WTC11 (cell line): ENCODE measurements around the gene TBC1D22A. TPM values are rescaled to one million over a fixed set of nuclear protein-coding genes. Genes with fewer than 3 reads are reported as not detected.

Experiments
- ATAC-seq: fragments of 200-7000 bp; cut with Tn5 transposase; 2 replicates; pipeline ENCODE4 v1.10.0; 2021; ENCODE audit warnings: mild to moderate bottlenecking, moderate library complexity
- CTCF ChIA-PET: fragments of 300-600 bp; sonication (Branson Sonifier 250); formaldehyde crosslinking; loops from one replicate; lab custom pipeline; 2021; ENCODE audit warnings: antibody characterized with exemption; lab: Charles Lee
- POLR2A ChIA-PET: fragments of 350-600 bp; sonication (Branson Sonifier 250); formaldehyde crosslinking; loops from one replicate; lab custom pipeline; 2021; ENCODE audit warnings: antibody characterized with exemption; lab: Charles Lee
- DNase-seq: peaks from one replicate; pipeline ENCODE4 v3.0.0; 2021; ENCODE audit warnings: low spot score
- H3K27ac Mint-ChIP-seq: 2 replicates; pipeline ENCODE4 v1.8.0; 2021; ENCODE audit warnings: mixed read lengths
- H3K27me3 Mint-ChIP-seq: 2 replicates; pipeline ENCODE4 v1.8.0; 2021; ENCODE audit warnings: low read depth, mild to moderate bottlenecking, moderate library complexity, mixed read lengths
- H3K36me3 Mint-ChIP-seq: 2 replicates; pipeline ENCODE4 v1.8.0; 2021; ENCODE audit warnings: mixed read lengths
- H3K4me1 Mint-ChIP-seq: 2 replicates; pipeline ENCODE4 v1.8.0; 2022; ENCODE audit warnings: mixed read lengths
- H3K4me3 Mint-ChIP-seq: 2 replicates; pipeline ENCODE4 v1.8.0; 2021; ENCODE audit warnings: mild to moderate bottlenecking, moderate library complexity, mixed read lengths
- H3K9me3 Mint-ChIP-seq: 2 replicates; pipeline ENCODE4 v1.8.0; 2021; ENCODE audit warnings: mixed read lengths
- ATF1 ChIP-seq: sonication (generic); formaldehyde crosslinking; IDR thresholded peaks from 2 replicates; pipeline ENCODE4 v1.8.1; 2023; ENCODE audit warnings: mild to moderate bottlenecking, moderate library complexity, missing genetic modification reagents
- ATF6 ChIP-seq: sonication (generic); formaldehyde crosslinking; IDR thresholded peaks from 2 replicates; pipeline ENCODE4 v1.8.1; 2023; ENCODE audit warnings: mild to moderate bottlenecking, missing genetic modification reagents
- E2F5 ChIP-seq: sonication (generic); formaldehyde crosslinking; IDR thresholded peaks from 2 replicates; pipeline ENCODE4 v1.8.1; 2022; ENCODE audit warnings: mild to moderate bottlenecking, moderate library complexity, missing genetic modification reagents
- EMX1 ChIP-seq: fragments of 250-450 bp; sonication (Bioruptor Pico); IDR thresholded peaks from 2 replicates; pipeline ENCODE4 v1.8.0; 2021; ENCODE audit warnings: mild to moderate bottlenecking
- GRHL2 ChIP-seq: fragments of 250-450 bp; sonication (Bioruptor Pico); IDR thresholded peaks from 2 replicates; pipeline ENCODE4 v1.8.0; 2022; ENCODE audit warnings: mild to moderate bottlenecking, moderate library complexity; ENCODE audit not compliant: insufficient replicate concordance, severe bottlenecking
- IRF1 ChIP-seq: sonication (generic); formaldehyde crosslinking; IDR thresholded peaks from 2 replicates; pipeline ENCODE4 v1.8.0; 2023; ENCODE audit warnings: missing genetic modification reagents
- IRF2 ChIP-seq: sonication (generic); formaldehyde crosslinking; IDR thresholded peaks from 2 replicates; pipeline ENCODE4 v1.8.0; 2022; ENCODE audit warnings: low read depth, missing genetic modification reagents, borderline replicate concordance
- MLX ChIP-seq: sonication (generic); formaldehyde crosslinking; IDR thresholded peaks from 2 replicates; pipeline ENCODE4 v1.8.1; 2023; ENCODE audit warnings: mild to moderate bottlenecking, missing genetic modification reagents, moderate library complexity
- NFE2L1 ChIP-seq: sonication (generic); formaldehyde crosslinking; IDR thresholded peaks from 2 replicates; pipeline ENCODE4 v1.8.1; 2023; ENCODE audit warnings: missing genetic modification reagents
- SP1 ChIP-seq: sonication (generic); formaldehyde crosslinking; conservative IDR thresholded peaks from 2 replicates; pipeline ENCODE4 v1.8.1; 2022; ENCODE audit warnings: missing genetic modification reagents
- TCF7 ChIP-seq: sonication (generic); formaldehyde crosslinking; IDR thresholded peaks from 2 replicates; pipeline ENCODE4 v1.8.0; 2022; ENCODE audit warnings: mild to moderate bottlenecking, low read depth, missing genetic modification reagents, moderate library complexity
- TP53 ChIP-seq: sonication (generic); formaldehyde crosslinking; IDR thresholded peaks from 2 replicates; pipeline ENCODE4 v1.8.1; 2023; ENCODE audit warnings: mild to moderate bottlenecking, missing genetic modification reagents
- ZNF121 ChIP-seq: sonication (generic); formaldehyde crosslinking; IDR thresholded peaks from 2 replicates; pipeline ENCODE4 v1.8.0; 2023; ENCODE audit warnings: missing genetic modification reagents
- ZNF263 ChIP-seq: sonication (generic); formaldehyde crosslinking; IDR thresholded peaks from 2 replicates; pipeline ENCODE4 v1.8.1; 2022; ENCODE audit warnings: low read depth, mild to moderate bottlenecking, moderate library complexity, missing genetic modification reagents
- ZNF396 ChIP-seq: fragments of 250-450 bp; sonication (Bioruptor Pico); IDR thresholded peaks from 2 replicates; pipeline ENCODE4 v1.8.0; 2021; ENCODE audit warnings: mild to moderate bottlenecking, moderate library complexity, borderline replicate concordance
- ZNF425 ChIP-seq: fragments of 250-450 bp; sonication (Bioruptor Pico); conservative IDR thresholded peaks from 2 replicates; pipeline ENCODE4 v1.9.0; 2021; ENCODE audit warnings: mild to moderate bottlenecking
- ZNF512 ChIP-seq: sonication (generic); formaldehyde crosslinking; IDR thresholded peaks from 2 replicates; pipeline ENCODE4 v1.8.1; 2022; ENCODE audit warnings: missing genetic modification reagents, borderline replicate concordance
- ZNF532 ChIP-seq: fragments of 250-450 bp; sonication (Bioruptor Pico); IDR thresholded peaks from 2 replicates; pipeline ENCODE4 v1.9.0; 2021; ENCODE audit warnings: mild to moderate bottlenecking, borderline replicate concordance
- ZNF671 ChIP-seq: fragments of 250-450 bp; sonication (Bioruptor Pico); IDR thresholded peaks from 2 replicates; pipeline ENCODE4 v1.8.0; 2021; ENCODE audit warnings: mild to moderate bottlenecking
- total RNA-seq: library from RNA; stranded (reverse); gene quantifications from 3 replicates; pipeline ENCODE4 v1.2.3, GENCODE V29; 2021

TBC1D22A gene
- total RNA-seq, 1 experiment from 2014 or later = 18.1 TPM

- ChIA-PET POLR2A (no interaction called here), CTCF (no interaction called here)
- Mint-ChIP-seq H3K27ac (no peak overlapping the region), H3K4me3 (no peak overlapping the region), H3K4me1 (peaks cover 13% of the 10 kb centered on the region), H3K27me3 (no peaks in the 10 kb centered on the region), H3K36me3 (no peaks in the 10 kb centered on the region), H3K9me3 (no peaks in the 10 kb centered on the region)
- DNase-seq (no peak), ATAC-seq (no peak)
- TF ChIP-seq ATF6 (CRISPR knock-in tag) = no peak
- TF ChIP-seq IRF2 (CRISPR knock-in tag) = no peak
- 0 out of 2 replicates have a peak, but pooled peaks have one; percentile 25 for TF ChIP-seq NFE2L1 (CRISPR knock-in tag)
- TF ChIP-seq ZNF121 (CRISPR knock-in tag) = no peak
- TF ChIP-seq ATF1 (CRISPR knock-in tag) = no peak
- TF ChIP-seq TP53 (CRISPR knock-in tag) = no peak
These were observed 247.1 kb downstream of the TBC1D22A start for GRCh38 chr22:47009304-47010101.

- Mint-ChIP-seq H3K9me3 (no peaks in the 10 kb centered on the region), H3K36me3 (no peaks in the 10 kb centered on the region), H3K27ac (no peak overlapping the region), H3K27me3 (no peaks in the 10 kb centered on the region), H3K4me3 (no peak overlapping the region), H3K4me1 (peaks cover 13% of the 10 kb centered on the region)
- ATAC-seq (no peak), DNase-seq (no peak)
- ChIA-PET POLR2A (no interaction called here), CTCF (no interaction called here)
- TF ChIP-seq ZNF532 (CRISPR knock-in tag) (no peak), TCF7 (CRISPR knock-in tag) (no peak), E2F5 (CRISPR knock-in tag) (no peak), EMX1 (CRISPR knock-in tag) (no peak), ZNF263 (CRISPR knock-in tag) (no peak), IRF1 (CRISPR knock-in tag) (no peak), MLX (CRISPR knock-in tag) (no peak), GRHL2 (CRISPR knock-in tag) (no peak), ZNF671 (CRISPR knock-in tag) (no peak), ATF6 (CRISPR knock-in tag) (no peak), ZNF425 (CRISPR knock-in tag) (no peak), ZNF396 (no peak), ZNF512 (CRISPR knock-in tag) (no peak), SP1 (CRISPR knock-in tag) (no peak)
These were observed 247.8 kb downstream of the TBC1D22A start for GRCh38 chr22:47010211-47010610.
